Gastroesophageal sphincter (tissue), 3 donors: ENCODE measurements around the gene ZHX3.

Experiments used
- EP300 ChIP-seq: sonication (generic); formaldehyde crosslinking; IDR thresholded peaks from one replicate; pipeline ENCODE4 v1.6.1; 2017; ENCODE audit warnings: antibody characterized with exemption, mild to moderate bottlenecking
- POLR2A ChIP-seq, 2 donors: fragments of 450-650 bp; IDR thresholded peaks; one replicate each; pipeline ENCODE4 v1.6.1; 2017; ENCODE audit warnings: antibody characterized with exemption in 2 of 2, mild to moderate bottlenecking in 2 of 2, moderate library complexity in 1 of 2
- POLR2AphosphoS5 ChIP-seq: sonication (generic); formaldehyde crosslinking; IDR thresholded peaks from one replicate; pipeline ENCODE4 v1.6.1; 2017; ENCODE audit warnings: antibody characterized with exemption
- TF ChIP-seq, protein P1 (sequence below), 4 experiments: fragments of 200-600 bp in 2 of 4; fragments of 450-650 bp in 2 of 4; sonication (generic) in 1 of 4; IDR thresholded peaks; one replicate each; pipeline ENCODE4 v1.5.1; 2017 to 2019; ENCODE audit warnings: antibody characterized with exemption in 4 of 4, mild to moderate bottlenecking in 2 of 4, moderate library complexity in 2 of 4

DNA sequence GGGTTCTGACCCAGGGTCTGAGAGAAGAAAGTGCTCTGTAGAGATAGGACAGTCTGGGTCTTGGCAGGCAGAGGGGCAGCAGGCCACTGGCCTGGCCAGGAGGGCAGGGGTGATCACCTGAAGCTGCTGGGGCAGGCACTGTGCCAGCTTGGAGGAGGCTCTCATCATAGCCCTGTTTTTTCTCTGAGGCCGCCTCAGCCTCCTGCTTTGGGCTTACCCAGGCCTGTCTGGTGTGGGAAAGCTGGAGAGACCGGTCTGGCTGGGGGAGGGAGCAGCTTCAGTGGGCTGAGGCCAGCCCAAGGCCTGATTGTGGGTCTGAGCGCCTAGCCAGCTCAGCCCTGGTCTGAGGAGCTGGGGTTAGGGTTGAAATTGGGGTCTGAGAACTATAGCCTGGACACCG is 26.9 kb upstream of the ZHX3 start:
- TF ChIP-seq POLR2AphosphoS5: no peak
- TF ChIP-seq, protein P1, sequence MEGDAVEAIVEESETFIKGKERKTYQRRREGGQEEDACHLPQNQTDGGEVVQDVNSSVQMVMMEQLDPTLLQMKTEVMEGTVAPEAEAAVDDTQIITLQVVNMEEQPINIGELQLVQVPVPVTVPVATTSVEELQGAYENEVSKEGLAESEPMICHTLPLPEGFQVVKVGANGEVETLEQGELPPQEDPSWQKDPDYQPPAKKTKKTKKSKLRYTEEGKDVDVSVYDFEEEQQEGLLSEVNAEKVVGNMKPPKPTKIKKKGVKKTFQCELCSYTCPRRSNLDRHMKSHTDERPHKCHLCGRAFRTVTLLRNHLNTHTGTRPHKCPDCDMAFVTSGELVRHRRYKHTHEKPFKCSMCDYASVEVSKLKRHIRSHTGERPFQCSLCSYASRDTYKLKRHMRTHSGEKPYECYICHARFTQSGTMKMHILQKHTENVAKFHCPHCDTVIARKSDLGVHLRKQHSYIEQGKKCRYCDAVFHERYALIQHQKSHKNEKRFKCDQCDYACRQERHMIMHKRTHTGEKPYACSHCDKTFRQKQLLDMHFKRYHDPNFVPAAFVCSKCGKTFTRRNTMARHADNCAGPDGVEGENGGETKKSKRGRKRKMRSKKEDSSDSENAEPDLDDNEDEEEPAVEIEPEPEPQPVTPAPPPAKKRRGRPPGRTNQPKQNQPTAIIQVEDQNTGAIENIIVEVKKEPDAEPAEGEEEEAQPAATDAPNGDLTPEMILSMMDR (IDR thresholded peaks at IDR 0.05): no peak
- TF ChIP-seq POLR2A (IDR thresholded peaks at IDR 0.05): no peak
- TF ChIP-seq EP300: no peak
